ENCODE results near the gene ZNF423. TPM values are rescaled to one million over a fixed set of nuclear protein-coding genes. Genes with fewer than 3 reads are reported as not detected.

ZNF423 gene
- total RNA-seq, 1 experiment from 2014 or later = 0.97 TPM

- DNase-seq (ENCODE audit: low spot score) = no peak
Measured at GRCh38 chr16:49670627-49671026, 185.3 kb downstream of the ZNF423 start.

GRCh38 chr16:49665482-49666230 is 190.3 kb downstream of the ZNF423 start:
- DNase-seq (ENCODE audit: low spot score) = no peak

DNA sequence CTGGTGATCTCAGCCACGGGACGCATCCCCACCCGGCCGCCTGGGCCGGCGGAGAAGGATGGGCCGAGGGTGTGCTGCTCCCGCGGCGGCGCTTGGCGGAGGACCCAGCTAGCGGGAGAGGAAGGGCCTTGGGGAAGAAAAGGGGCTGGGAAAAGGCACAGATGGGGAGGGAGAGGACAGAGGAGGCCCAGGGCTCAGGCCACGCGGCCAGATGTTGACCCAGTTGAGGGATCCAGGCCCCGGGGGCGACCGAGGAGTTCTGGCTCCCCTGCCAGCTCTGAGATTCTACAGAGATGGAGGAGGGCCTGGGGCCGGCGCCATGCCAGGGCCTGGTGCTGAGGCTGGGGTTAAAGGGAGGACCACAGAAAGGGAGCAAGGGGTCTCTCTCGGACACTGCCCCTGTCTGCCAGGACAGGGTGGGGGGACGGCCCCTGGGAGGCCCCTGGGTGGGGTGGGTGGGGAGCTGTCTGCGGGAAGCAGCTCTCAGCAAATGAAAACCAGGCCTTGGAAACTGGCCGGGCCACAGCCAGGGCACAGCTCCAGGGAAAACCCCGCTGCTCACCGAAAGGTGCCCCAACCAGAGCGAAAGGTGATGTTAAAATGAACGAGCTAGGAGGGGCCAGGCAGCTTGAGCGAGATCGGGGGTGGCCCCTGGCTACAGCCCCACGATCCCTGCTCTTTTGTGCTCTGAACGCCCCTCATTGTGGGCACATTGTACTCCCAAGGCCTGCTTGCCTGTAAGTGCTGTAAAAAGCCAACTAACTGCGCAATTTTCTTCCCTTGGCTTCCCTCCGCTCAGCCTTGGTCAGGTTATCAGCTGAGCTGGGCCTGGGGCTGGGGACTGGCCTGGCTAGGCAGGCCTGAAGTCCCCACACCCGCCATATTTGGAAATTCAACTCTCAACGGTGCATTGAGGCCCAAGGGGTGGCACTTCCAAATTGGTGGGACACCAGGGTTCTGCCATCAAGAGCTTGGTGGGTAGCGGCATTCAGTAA is 191.4 kb downstream of the ZNF423 start:
- DNase-seq (ENCODE audit: low spot score) = no peak

GRCh38 chr16:49663081-49664065 is 192.5 kb downstream of the ZNF423 start:
- DNase-seq (ENCODE audit: low spot score) = no peak

GRCh38 chr16:49662569-49662968 is 193.3 kb downstream of the ZNF423 start:
- no peak for DNase-seq (ENCODE audit: low spot score)

- no peak for DNase-seq (ENCODE audit: low spot score)
Measured at GRCh38 chr16:49661465-49662187, 194.3 kb downstream of the ZNF423 start.

GRCh38 chr16:49660626-49661025 is 195.3 kb downstream of the ZNF423 start:
- no peak for DNase-seq (ENCODE audit: low spot score)

DNA sequence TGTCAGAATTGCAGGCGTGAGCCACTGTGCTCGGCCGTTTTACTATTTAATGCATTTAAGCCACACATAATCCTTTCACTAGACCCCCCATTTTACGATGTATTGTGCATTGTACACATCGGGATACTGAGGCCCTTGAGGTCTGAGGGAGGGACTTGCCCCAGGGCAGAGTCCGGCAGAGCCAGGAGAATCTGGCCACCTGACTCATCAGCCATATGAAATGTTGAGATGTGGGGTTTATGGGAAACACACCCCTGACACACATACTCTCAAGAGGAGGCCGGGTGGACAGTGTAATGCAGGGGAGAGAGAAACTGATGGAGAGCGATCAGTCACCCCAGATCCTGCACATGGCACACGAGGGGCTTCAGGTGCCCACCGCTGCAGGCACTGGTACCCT is 196.6 kb downstream of the ZNF423 start:
- DNase-seq (ENCODE audit: low spot score) = no peak

- DNase-seq (ENCODE audit: low spot score) = no peak
Measured at GRCh38 chr16:49658531-49658930, 197.4 kb downstream of the ZNF423 start.

GRCh38 chr16:49657736-49658465 is 198.0 kb downstream of the ZNF423 start:
- no peak for DNase-seq (ENCODE audit: low spot score)

DNA sequence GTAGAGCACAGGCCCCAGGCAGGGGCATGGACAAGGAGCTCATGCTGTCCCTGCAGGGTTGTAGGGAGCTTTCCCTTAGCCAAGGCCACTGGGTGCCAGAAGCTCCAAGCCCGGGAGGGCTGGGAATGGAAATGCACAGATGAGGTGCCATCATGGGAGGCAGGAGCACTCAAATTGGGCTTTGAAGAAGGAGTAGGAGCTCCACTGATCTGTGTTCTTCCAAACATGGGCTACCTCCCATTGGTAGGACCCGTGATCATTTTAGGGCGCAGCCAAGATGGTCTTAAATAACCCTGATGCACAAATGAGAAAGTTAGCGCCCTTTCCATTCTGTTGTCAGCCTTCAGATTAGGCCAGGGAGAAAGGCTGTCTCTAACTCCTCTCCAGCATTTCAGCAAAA is 201.5 kb downstream of the ZNF423 start:
- DNase-seq (ENCODE audit: low spot score) = no peak

DNA sequence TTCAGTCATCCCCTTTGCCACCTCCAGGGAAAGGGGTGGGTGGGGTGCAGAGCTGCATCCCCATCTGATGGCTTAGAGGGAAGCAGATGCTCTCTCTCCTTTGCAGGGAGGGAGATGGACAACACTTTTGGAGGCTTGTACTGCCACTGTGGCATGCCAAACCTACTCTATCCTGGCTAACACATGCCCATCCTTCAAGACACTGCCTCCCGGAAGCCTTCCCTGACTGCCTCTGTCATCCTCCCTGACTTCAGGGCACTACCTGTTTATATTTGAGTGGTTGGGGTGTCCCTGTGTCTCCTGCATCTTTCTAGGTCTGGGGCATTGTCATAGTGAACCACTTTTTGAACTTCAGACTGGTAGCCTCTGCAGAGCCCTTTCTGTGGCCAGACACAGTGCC is 202.3 kb downstream of the ZNF423 start:
- no peak for DNase-seq (ENCODE audit: low spot score)

- no peak for DNase-seq (ENCODE audit: low spot score)
Measured at GRCh38 chr16:49653173-49653570, 202.7 kb downstream of the ZNF423 start.

DNA sequence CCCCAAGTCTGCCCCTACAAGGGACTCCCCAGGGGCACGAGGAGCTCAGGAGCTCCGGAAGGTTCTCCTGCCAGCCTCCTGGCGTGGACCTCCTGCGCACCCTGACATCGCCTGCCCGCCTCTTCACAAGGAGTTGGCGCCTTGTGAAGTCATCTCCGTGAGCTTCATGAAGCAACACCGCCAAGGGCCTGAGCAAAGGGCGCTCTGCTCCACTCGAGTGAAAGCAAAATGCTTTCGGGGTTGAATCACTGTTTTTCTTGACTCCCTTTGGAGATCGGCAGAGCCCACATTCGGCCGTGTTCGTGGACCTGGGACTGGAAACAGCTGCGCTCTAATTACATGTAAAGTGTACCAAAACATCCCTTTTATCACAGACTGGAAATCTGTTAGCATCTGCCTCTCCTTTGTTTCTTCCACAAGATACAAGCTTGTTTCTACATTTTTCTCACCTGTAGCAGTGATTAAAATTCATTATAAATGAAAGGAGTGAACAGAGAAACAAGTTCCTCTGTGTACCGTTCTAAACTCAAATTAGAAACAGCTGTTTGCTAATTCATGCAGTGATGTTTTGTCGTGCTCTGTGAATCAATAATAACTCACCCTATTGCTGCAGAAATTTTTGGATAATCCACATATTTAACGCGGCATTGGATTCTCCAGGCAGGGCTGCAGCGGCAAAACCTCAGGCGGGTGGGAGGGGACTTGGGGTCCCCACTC is 203.3 kb downstream of the ZNF423 start:
- no peak for DNase-seq (ENCODE audit: low spot score)

- no peak for DNase-seq (ENCODE audit: low spot score)
Measured at GRCh38 chr16:49651996-49652395, 203.9 kb downstream of the ZNF423 start.

DNA sequence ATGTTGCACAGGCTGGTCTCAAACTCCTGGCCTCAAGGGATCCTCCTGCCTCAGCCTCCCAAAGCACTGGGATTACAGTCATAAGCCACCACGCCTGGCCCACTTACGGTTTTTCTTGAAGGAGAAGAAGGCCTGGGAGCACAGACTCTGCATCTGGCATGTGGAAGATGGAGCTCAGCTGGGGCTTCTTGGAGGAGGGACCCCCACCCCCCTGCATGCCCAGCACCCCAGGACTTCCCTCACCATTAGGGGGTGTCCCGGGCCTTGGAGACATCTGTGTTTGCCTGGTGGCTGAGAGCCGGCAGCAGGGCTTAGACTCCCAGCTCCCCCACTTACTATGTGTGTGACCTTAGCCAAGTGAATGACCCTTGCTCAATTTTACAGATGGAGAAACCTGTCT is 204.7 kb downstream of the ZNF423 start:
- DNase-seq (ENCODE audit: low spot score) = no peak

DNA sequence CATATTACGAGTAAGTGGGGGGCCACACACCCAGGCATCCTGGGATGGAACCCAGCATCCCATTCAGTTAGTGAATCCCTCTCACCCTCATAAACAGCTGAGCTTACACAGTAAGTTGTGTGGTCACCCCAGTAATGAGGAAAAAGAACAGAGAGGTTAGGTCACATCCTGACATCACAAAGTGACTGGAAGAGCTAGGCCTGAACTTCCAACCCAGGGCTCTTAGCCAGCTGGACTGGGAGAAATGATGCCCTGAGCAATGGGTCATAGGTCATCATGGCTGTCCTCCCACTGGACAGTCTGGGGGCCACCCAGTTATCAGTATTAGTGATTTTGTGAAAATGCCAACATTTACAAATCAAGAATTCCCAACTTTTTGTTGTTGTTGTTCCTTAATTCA is 205.3 kb downstream of the ZNF423 start:
- no peak for DNase-seq (ENCODE audit: low spot score)

- peak; percentile 33 for DNase-seq (ENCODE audit: low spot score)
Measured at GRCh38 chr16:49649013-49649765, 206.7 kb downstream of the ZNF423 start.

- DNase-seq (ENCODE audit: low spot score) = no peak
Measured at GRCh38 chr16:49647673-49648072, 208.2 kb downstream of the ZNF423 start.
